ENCODE results near the gene GEMIN7.

The GEMIN7 gene

GRCh38 chr19:45057444-45057843 lies 21.6 kb upstream of the GEMIN7 start:
- peaks cover 89% of the 10 kb centered on the region for H3K36me3 ChIP-seq (replicated peaks)
- no peak overlapping the region for H3K27ac ChIP-seq
- no peak for TF ChIP-seq CTCF (IDR thresholded peaks at IDR 0.05; ENCODE audit: low read depth, low read length, missing control alignments)
- in situ Hi-C loops (cut with HindIII; ENCODE audit: low pct_ligation_motif_present, low sequenced_read_pairs), result no loop called here
- H3K27me3 ChIP-seq (replicated peaks), result no peaks in the 10 kb centered on the region
- DNase-seq, result no peak
- H3K4me3 ChIP-seq (ENCODE audit: low read depth, low read length), result no peak overlapping the region

- no peak for TF ChIP-seq CTCF (IDR thresholded peaks at IDR 0.05; ENCODE audit: low read depth, low read length, missing control alignments)
- Histone ChIP-seq H3K4me3 (ENCODE audit: low read depth, low read length) (no peak overlapping the region), H3K27ac (no peak overlapping the region), H3K36me3 (replicated peaks) (peaks cover 83% of the 10 kb centered on the region), H3K27me3 (replicated peaks) (no peaks in the 10 kb centered on the region)
- no peak for DNase-seq
- in situ Hi-C loops (cut with HindIII; ENCODE audit: low pct_ligation_motif_present, low sequenced_read_pairs), result no loop called here
These were observed 20.4 kb upstream of the GEMIN7 start for GRCh38 chr19:45058622-45059159.

DNA sequence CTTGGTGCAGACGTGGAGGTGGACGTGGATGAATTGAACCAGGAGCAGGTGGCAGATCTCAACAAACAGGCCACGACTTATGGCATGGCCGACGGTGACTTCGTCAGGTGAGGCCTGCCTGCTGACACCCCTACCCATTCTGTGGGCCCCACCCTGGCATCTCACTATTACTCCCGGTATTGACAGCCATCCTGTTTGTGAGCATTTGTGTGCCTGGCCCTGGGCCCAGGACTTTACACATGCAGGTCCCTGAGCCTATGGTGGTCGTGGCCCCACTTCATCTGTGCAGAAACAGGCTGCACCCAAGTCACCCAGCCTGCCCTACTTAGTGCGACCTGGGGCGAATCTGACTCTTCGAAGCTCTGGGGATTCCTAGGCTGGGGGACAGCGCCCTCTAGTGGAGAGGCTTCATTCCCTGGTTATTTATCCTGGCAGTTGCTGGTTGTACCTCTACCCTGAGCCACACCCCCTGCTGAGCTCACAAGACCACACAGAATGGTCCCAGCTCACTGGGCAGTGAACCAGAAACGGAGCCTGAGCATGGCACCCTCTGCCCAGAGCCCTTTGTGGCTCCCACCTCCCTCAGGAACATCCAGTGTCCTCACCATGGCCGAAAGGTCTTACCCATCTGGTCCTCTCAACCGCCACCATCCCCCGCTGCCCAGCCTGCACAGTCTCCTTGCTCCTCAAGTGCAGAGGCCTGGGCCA lies 19.6 kb upstream of the GEMIN7 start:
- DNase-seq, result peak; percentile 77
- Histone ChIP-seq H3K27me3 (replicated peaks) (no peaks in the 10 kb centered on the region), H3K4me3 (ENCODE audit: low read depth, low read length) (no peak overlapping the region), H3K27ac (no peak overlapping the region), H3K36me3 (replicated peaks) (peaks cover 85% of the 10 kb centered on the region)
- peak; percentile 88 for TF ChIP-seq CTCF (IDR thresholded peaks at IDR 0.05; ENCODE audit: low read depth, low read length, missing control alignments)
- in situ Hi-C loops (cut with HindIII; ENCODE audit: low pct_ligation_motif_present, low sequenced_read_pairs), result no loop called here

- peaks cover 82% of the 10 kb centered on the region for H3K36me3 ChIP-seq (replicated peaks)
- in situ Hi-C loops (cut with HindIII; ENCODE audit: low pct_ligation_motif_present, low sequenced_read_pairs), result no loop called here
- no peak overlapping the region for H3K27ac ChIP-seq
- no peak for TF ChIP-seq CTCF (IDR thresholded peaks at IDR 0.05; ENCODE audit: low read depth, low read length, missing control alignments)
- no peak overlapping the region for H3K4me3 ChIP-seq (ENCODE audit: low read depth, low read length)
- no peak for DNase-seq
- H3K27me3 ChIP-seq (replicated peaks), result no peaks in the 10 kb centered on the region
These were observed 17.1 kb upstream of the GEMIN7 start for GRCh38 chr19:45061965-45062364.

GRCh38 chr19:45063851-45064801 lies 14.9 kb upstream of the GEMIN7 start:
- H3K27me3 ChIP-seq (replicated peaks), result no peaks in the 10 kb centered on the region
- in situ Hi-C loops (cut with HindIII; ENCODE audit: low pct_ligation_motif_present, low sequenced_read_pairs), result no loop called here
- no peak for TF ChIP-seq CTCF (IDR thresholded peaks at IDR 0.05; ENCODE audit: low read depth, low read length, missing control alignments)
- H3K4me3 ChIP-seq (ENCODE audit: low read depth, low read length), result no peak overlapping the region
- peaks cover 77% of the 10 kb centered on the region for H3K36me3 ChIP-seq (replicated peaks)
- H3K27ac ChIP-seq, result no peak overlapping the region
- no peak for DNase-seq
